WTC11 (cell line): Measurements from ENCODE around the gene SPRYD3. TPM values are rescaled to one million over a fixed set of nuclear protein-coding genes. Genes with fewer than 3 reads are reported as not detected.
A peak's percentile ranks its signal among the peaks of the same experiment; 100 is the strongest.

Source experiments
- ATAC-seq: fragments of 200-7000 bp; cut with Tn5 transposase; 2 replicates; pipeline ENCODE4 v1.10.0; 2021; ENCODE audit warnings: mild to moderate bottlenecking, moderate library complexity
- CTCF ChIA-PET: fragments of 300-600 bp; sonication (Branson Sonifier 250); formaldehyde crosslinking; loops from one replicate; lab custom pipeline; 2021; ENCODE audit warnings: antibody characterized with exemption; lab: Charles Lee
- POLR2A ChIA-PET: fragments of 350-600 bp; sonication (Branson Sonifier 250); formaldehyde crosslinking; loops from one replicate; lab custom pipeline; 2021; ENCODE audit warnings: antibody characterized with exemption; lab: Charles Lee
- DNase-seq: peaks from one replicate; pipeline ENCODE4 v3.0.0; 2021; ENCODE audit warnings: low spot score
- H3K27ac Mint-ChIP-seq: 2 replicates; pipeline ENCODE4 v1.8.0; 2021; ENCODE audit warnings: mixed read lengths
- H3K27me3 Mint-ChIP-seq: 2 replicates; pipeline ENCODE4 v1.8.0; 2021; ENCODE audit warnings: low read depth, mild to moderate bottlenecking, moderate library complexity, mixed read lengths
- H3K36me3 Mint-ChIP-seq: 2 replicates; pipeline ENCODE4 v1.8.0; 2021; ENCODE audit warnings: mixed read lengths
- H3K4me1 Mint-ChIP-seq: 2 replicates; pipeline ENCODE4 v1.8.0; 2022; ENCODE audit warnings: mixed read lengths
- H3K4me3 Mint-ChIP-seq: 2 replicates; pipeline ENCODE4 v1.8.0; 2021; ENCODE audit warnings: mild to moderate bottlenecking, moderate library complexity, mixed read lengths
- H3K9me3 Mint-ChIP-seq: 2 replicates; pipeline ENCODE4 v1.8.0; 2021; ENCODE audit warnings: mixed read lengths
- ATF3 ChIP-seq: sonication (generic); formaldehyde crosslinking; conservative IDR thresholded peaks from 2 replicates; pipeline ENCODE4 v1.8.1; 2022; ENCODE audit warnings: mild to moderate bottlenecking, missing genetic modification reagents
- CDX4 ChIP-seq: fragments of 250-450 bp; sonication (Bioruptor Pico); IDR thresholded peaks from 2 replicates; pipeline ENCODE4 v1.9.0; 2021; ENCODE audit warnings: moderate library complexity, mild to moderate bottlenecking, inconsistent platforms, borderline replicate concordance
- CREM ChIP-seq: sonication (generic); formaldehyde crosslinking; IDR thresholded peaks from 2 replicates; pipeline ENCODE4 v1.8.1; 2022; ENCODE audit warnings: mild to moderate bottlenecking, missing genetic modification reagents, moderate library complexity
- E2F5 ChIP-seq: sonication (generic); formaldehyde crosslinking; IDR thresholded peaks from 2 replicates; pipeline ENCODE4 v1.8.1; 2022; ENCODE audit warnings: mild to moderate bottlenecking, moderate library complexity, missing genetic modification reagents
- ERG ChIP-seq: fragments of 250-450 bp; sonication (Bioruptor Pico); IDR thresholded peaks from 2 replicates; pipeline ENCODE4 v1.8.0; 2021; ENCODE audit warnings: mild to moderate bottlenecking
- ETV6 ChIP-seq: sonication (generic); formaldehyde crosslinking; IDR thresholded peaks from 2 replicates; pipeline ENCODE4 v1.8.1; 2022; ENCODE audit warnings: mild to moderate bottlenecking, missing genetic modification reagents
- GABPB1 ChIP-seq: sonication (generic); formaldehyde crosslinking; IDR thresholded peaks from 2 replicates; pipeline ENCODE4 v1.8.1; 2023; ENCODE audit warnings: mild to moderate bottlenecking, missing genetic modification reagents
- HMGA2 ChIP-seq: fragments of 250-450 bp; sonication (Bioruptor Pico); IDR thresholded peaks from 2 replicates; pipeline ENCODE4 v1.4.0; 2021; ENCODE audit warnings: mild to moderate bottlenecking, moderate library complexity
- MAX ChIP-seq: sonication (generic); formaldehyde crosslinking; IDR thresholded peaks from 2 replicates; pipeline ENCODE4 v1.8.0; 2022; ENCODE audit warnings: mild to moderate bottlenecking, missing genetic modification reagents
- PRDM15 ChIP-seq: sonication (generic); formaldehyde crosslinking; IDR thresholded peaks from 2 replicates; pipeline ENCODE4 v1.8.0; 2022; ENCODE audit warnings: missing genetic modification reagents
- PRRX2 ChIP-seq: fragments of 250-450 bp; sonication (Bioruptor Pico); IDR thresholded peaks from 2 replicates; pipeline ENCODE4 v1.8.0; 2021; ENCODE audit warnings: mild to moderate bottlenecking
- RORB ChIP-seq: fragments of 250-450 bp; sonication (Bioruptor Pico); IDR thresholded peaks from 2 replicates; pipeline ENCODE4 v1.9.0; 2021; ENCODE audit warnings: mild to moderate bottlenecking
- USF1 ChIP-seq: sonication (generic); formaldehyde crosslinking; IDR thresholded peaks from 2 replicates; pipeline ENCODE4 v1.8.0; 2022; ENCODE audit warnings: mild to moderate bottlenecking, missing genetic modification reagents
- USF2 ChIP-seq: sonication (generic); formaldehyde crosslinking; IDR thresholded peaks from 2 replicates; pipeline ENCODE4 v1.8.1; 2023; ENCODE audit warnings: mild to moderate bottlenecking, missing genetic modification reagents, moderate library complexity
- ZNF138 ChIP-seq: sonication (generic); formaldehyde crosslinking; conservative IDR thresholded peaks from 2 replicates; pipeline ENCODE4 v1.8.1; 2022; ENCODE audit warnings: mild to moderate bottlenecking, moderate library complexity, missing genetic modification reagents
- ZNF232 ChIP-seq: sonication (generic); formaldehyde crosslinking; IDR thresholded peaks from 2 replicates; pipeline ENCODE4 v1.8.0; 2022; ENCODE audit warnings: mild to moderate bottlenecking, missing genetic modification reagents
- ZNF263 ChIP-seq: sonication (generic); formaldehyde crosslinking; IDR thresholded peaks from 2 replicates; pipeline ENCODE4 v1.8.1; 2022; ENCODE audit warnings: low read depth, mild to moderate bottlenecking, moderate library complexity, missing genetic modification reagents
- ZNF512 ChIP-seq: sonication (generic); formaldehyde crosslinking; IDR thresholded peaks from 2 replicates; pipeline ENCODE4 v1.8.1; 2022; ENCODE audit warnings: missing genetic modification reagents, borderline replicate concordance
- ZNF532 ChIP-seq: fragments of 250-450 bp; sonication (Bioruptor Pico); IDR thresholded peaks from 2 replicates; pipeline ENCODE4 v1.9.0; 2021; ENCODE audit warnings: mild to moderate bottlenecking, borderline replicate concordance
- total RNA-seq: library from RNA; stranded (reverse); gene quantifications from 3 replicates; pipeline ENCODE4 v1.2.3, GENCODE V29; 2021

SPRYD3 gene
- total RNA-seq, 1 experiment from 2014 or later, result 11.9 TPM

GRCh38 chr12:53078425-53079225 is 565 bp downstream of the SPRYD3 start (continued):
- TF ChIP-seq PRDM15 (CRISPR knock-in tag), result no peak
- TF ChIP-seq GABPB1 (CRISPR knock-in tag), result no peak
- TF ChIP-seq MAX (CRISPR knock-in tag), result peak; percentile 13; the same call in 1 of the 2 replicates
- peak; percentile 54; the same call in 1 of the 2 replicates for TF ChIP-seq USF1 (CRISPR knock-in tag)

- ChIA-PET POLR2A (interaction anchor here (0.6 kb wide), 1 partner anchor 118 kb away, joined by 3 read pairs; no protein-coding TSS in a partner anchor), CTCF (interaction anchor here (1.6 to 3.7 kb wide), 3 partner anchors 10 to 83 kb away, joined by 9 to 80 read pairs (median 76); partner anchors contain the start of gene IGFBP6)
- no peak overlapping the region for H3K27ac Mint-ChIP-seq
- DNase-seq (no peak), ATAC-seq (no peak)
- no peaks in the 10 kb centered on the region for H3K9me3 Mint-ChIP-seq
- peaks cover 25% of the 10 kb centered on the region for H3K27me3 Mint-ChIP-seq
- peaks cover 12% of the 10 kb centered on the region; the same call in 1 of the 2 replicates for H3K36me3 Mint-ChIP-seq
- H3K4me1 Mint-ChIP-seq, result peaks cover 21% of the 10 kb centered on the region
- no peak overlapping the region for H3K4me3 Mint-ChIP-seq
- no peak for TF ChIP-seq RORB (CRISPR knock-in tag)
- no peak for TF ChIP-seq ZNF512 (CRISPR knock-in tag)
- no peak for TF ChIP-seq ETV6 (CRISPR knock-in tag)
- no peak for TF ChIP-seq USF2 (CRISPR knock-in tag)
- no peak for TF ChIP-seq ZNF138 (CRISPR knock-in tag)
- TF ChIP-seq ZNF532 (CRISPR knock-in tag), result no peak
- TF ChIP-seq ZNF263 (CRISPR knock-in tag), result no peak
- no peak for TF ChIP-seq HMGA2 (CRISPR knock-in tag)
- TF ChIP-seq PRRX2 (CRISPR knock-in tag), result no peak
- no peak for TF ChIP-seq ERG
- TF ChIP-seq ATF3 (CRISPR knock-in tag), result no peak
- no peak for TF ChIP-seq E2F5 (CRISPR knock-in tag)
- no peak for TF ChIP-seq CDX4 (CRISPR knock-in tag)
- no peak for TF ChIP-seq ZNF232 (CRISPR knock-in tag)
- no peak for TF ChIP-seq CREM
Measured at GRCh38 chr12:53077030-53077429, 2.2 kb downstream of the SPRYD3 start.
